HG03520 (cell line): Measurements from ENCODE around the gene HMOX2.
A peak's percentile ranks its signal among the peaks of the same experiment; 100 is the strongest.

Source experiments
- ATAC-seq: cut with Tn5 transposase; IDR thresholded peaks from one replicate; pipeline ENCODE4 v1.9.1; 2021; ENCODE audit warnings: mild to moderate bottlenecking, moderate library complexity; ENCODE audit not compliant: unreplicated experiment

The HMOX2 gene

GRCh38 chr16:4520913-4521312 is 44.7 kb downstream of the HMOX2 start:
- no peak for ATAC-seq

GRCh38 chr16:4522051-4522581 is 45.9 kb downstream of the HMOX2 start:
- no peak for ATAC-seq

- ATAC-seq = no peak
Measured at GRCh38 chr16:4523686-4524085, 47.5 kb downstream of the HMOX2 start.

- no peak for ATAC-seq
Measured at GRCh38 chr16:4524571-4524970, 48.4 kb downstream of the HMOX2 start.

GRCh38 chr16:4525069-4525468 is 48.9 kb downstream of the HMOX2 start:
- ATAC-seq = no peak

GRCh38 chr16:4525634-4526277 is 49.6 kb downstream of the HMOX2 start:
- no peak for ATAC-seq

GRCh38 chr16:4529085-4530060 is 53.2 kb downstream of the HMOX2 start:
- ATAC-seq = no peak

- ATAC-seq = no peak
Measured at GRCh38 chr16:4531811-4532210, 55.6 kb downstream of the HMOX2 start.

- ATAC-seq = no peak
Measured at GRCh38 chr16:4532238-4532637, 56.0 kb downstream of the HMOX2 start.

GRCh38 chr16:4533490-4533889 is 57.3 kb downstream of the HMOX2 start:
- no peak for ATAC-seq

- ATAC-seq = no peak
Measured at GRCh38 chr16:4534151-4534790, 58.1 kb downstream of the HMOX2 start.

- ATAC-seq = no peak
Measured at GRCh38 chr16:4535627-4536108, 59.5 kb downstream of the HMOX2 start.

- ATAC-seq = no peak
Measured at GRCh38 chr16:4536391-4537106, 60.4 kb downstream of the HMOX2 start.

- peak; percentile 13 for ATAC-seq
Measured at GRCh38 chr16:4537376-4538343, 61.5 kb downstream of the HMOX2 start.

GRCh38 chr16:4538350-4539235 is 62.4 kb downstream of the HMOX2 start, which contains the start of gene CDIP1:
CDIP1 (minus strand) TSS chr16:4538773; CDS start chr16:4514130, 24,643 bp downstream.
- ATAC-seq = peak; percentile 71

GRCh38 chr16:4539716-4540284 is 63.6 kb downstream of the HMOX2 start:
- no peak for ATAC-seq

GRCh38 chr16:4544473-4544872 is 68.3 kb downstream of the HMOX2 start:
- ATAC-seq = no peak

- no peak for ATAC-seq
Measured at GRCh38 chr16:4548124-4548523, 71.9 kb downstream of the HMOX2 start.
